GM18868 (cell line): ENCODE results near the gene PRDM16.

ENCODE experiments used
- ATAC-seq: cut with Tn5 transposase; IDR thresholded peaks from one replicate; pipeline ENCODE4 v1.9.1; 2021; ENCODE audit warnings: mild to moderate bottlenecking, moderate library complexity; ENCODE audit not compliant: unreplicated experiment

PRDM16 gene

DNA sequence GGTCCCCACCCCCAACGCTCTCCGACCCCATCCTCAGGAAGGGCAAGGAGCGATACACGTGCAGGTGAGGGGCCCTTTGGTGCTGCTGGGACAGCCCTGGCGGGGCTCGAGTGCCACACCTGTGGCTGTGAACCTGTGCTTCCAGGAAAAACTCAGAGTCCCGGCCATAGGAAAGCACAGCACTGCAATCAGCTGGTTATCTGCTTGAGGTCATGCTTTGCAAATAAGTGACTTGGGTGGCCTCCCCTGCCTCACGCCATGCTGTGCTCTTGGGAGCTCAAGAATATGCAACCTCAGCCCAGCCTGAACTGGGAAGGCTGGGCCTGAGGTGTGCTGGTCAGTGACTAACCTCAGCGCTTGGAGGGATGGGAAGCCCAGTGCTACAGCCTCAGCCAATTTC lies 348.9 kb downstream of the PRDM16 start:
- no peak for ATAC-seq

DNA sequence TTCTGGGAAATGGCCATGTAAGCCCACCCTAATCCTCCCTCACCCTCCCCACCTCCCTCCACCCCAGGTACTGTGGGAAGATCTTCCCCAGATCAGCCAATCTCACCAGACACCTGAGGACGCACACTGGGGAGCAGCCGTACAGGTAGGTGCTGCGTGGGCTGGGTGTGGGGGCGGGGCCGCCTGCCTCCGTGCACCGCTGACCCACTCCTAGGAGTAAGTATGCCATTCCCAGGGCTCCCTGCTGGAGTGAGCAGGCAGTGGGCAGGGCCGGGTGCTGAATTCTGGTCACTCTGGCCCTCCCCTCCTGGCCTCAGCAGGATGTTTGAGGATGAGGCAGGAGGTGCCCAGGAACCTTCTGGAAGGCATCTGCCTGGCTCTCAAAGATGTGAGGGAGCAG lies 349.6 kb downstream of the PRDM16 start:
- no peak for ATAC-seq

DNA sequence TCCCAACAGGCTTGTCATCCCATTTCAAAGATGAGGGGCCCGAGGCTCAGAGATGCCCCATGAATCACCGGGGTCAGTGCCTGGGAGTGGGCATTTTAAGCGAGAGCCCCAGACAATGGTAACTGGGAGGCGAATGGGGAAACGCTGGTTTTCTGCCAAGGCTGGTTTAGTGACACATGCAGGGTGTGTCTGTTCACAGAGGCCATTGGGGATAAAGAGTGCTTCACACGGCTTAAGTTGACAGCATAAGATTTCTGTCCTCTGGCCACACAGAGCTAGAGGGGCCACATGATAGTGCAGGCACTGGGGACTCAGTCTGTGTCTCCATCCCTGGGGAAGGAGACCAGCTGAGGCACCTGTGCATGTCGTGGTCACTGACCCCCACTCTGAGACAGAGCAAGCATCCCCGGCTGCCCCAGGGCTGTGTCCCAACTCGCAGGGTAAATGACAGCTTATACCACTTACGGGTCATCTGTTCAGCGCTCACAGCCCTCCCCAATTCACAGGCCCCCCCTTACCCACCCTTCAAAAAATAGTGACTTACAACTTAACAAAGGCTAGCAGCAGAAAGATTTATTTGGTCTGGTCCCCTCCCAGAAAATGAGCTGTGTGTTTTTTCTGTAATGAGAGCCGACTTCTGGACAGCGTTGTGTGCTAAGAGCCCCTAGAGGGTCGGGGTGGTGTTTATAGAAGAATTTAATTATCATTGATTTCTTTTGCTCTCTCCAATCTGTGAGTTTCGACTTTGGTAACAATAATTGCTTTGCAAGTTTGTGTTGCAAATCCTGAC lies 350.6 kb downstream of the PRDM16 start:
- no peak for ATAC-seq

DNA sequence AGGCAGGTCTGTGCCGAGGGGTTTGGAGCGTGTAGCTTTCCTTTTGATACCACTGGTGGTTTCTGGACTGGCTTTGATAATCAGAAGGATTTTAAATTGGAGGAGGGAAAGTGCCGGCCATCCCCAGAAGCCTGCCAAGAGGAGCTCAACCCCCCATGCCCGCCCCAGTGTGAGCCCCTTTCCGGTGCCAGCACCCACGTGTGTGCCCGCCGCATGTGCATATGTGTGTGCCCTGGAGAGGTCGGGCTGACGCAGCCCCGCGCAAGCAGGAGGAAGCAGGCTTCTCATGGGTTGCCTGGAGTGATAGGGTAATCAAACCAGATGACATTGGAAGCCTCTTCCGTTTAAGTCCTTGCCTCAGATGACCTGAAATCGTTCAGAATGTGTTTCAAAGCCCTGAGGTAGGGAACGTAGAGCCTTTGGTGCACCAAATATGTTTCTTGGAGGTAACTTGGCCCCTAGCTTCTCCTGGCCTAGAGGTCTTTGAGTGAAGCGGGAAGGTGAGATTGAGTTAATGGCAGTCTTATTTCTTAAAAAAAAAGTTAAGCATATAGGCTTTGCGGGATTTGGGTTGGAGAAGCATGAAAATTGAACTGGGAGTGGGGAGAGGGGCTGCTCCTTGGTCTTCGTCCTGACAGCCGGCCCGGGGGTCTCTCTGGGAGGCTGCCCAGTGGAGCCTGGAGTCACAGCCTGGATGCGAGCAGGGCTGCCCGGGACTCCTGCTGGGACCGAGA lies 351.4 kb downstream of the PRDM16 start:
- ATAC-seq, result no peak

DNA sequence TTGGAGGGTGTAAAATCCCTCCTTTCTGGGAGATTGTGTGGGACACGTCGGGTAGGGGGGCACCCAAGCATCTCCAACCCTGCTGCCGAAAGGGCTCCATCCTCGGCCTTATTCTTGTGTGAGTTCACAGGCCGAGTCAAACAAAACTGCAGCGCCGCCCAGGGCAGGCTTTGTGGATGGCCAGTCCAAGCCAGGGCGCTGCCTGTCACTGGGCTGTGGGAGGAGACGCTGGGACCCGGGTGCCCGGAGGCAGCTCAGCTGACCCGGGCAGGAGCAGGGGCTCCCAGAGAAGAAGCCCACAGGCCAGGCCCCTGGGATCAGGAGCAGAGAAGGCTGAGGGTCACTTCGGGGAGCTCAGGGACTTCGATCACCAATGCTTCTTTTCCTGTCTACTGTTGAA lies 353.6 kb downstream of the PRDM16 start:
- no peak for ATAC-seq

DNA sequence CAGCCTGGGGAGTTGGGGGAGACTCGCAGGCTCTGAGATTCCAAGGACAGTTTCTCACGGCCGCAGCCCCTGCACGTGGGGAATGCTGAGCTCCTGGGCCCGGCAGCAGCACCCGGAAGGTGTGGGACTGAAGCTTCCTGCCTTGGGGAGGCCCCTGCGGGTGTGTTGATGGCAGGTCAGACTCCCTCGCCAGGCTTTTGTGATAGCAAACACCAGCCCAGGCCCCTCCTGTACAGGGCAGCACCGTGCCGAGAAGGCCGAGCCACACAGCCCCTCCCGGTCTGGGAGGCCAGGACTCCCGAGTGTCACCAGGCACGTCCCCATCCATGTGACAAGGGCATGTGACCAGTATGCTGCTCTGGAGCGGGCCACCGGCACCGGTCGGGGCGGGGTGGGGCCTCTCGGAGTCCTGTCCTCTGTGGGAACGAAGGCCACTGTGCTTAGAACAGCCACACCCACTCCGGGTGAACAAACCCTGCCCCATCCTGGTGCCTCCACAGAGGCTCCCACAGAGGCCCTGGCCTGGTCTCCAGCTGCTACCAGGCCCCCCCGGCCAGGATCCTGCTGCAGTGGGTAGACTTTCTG lies 354.3 kb downstream of the PRDM16 start:
- no peak for ATAC-seq

DNA sequence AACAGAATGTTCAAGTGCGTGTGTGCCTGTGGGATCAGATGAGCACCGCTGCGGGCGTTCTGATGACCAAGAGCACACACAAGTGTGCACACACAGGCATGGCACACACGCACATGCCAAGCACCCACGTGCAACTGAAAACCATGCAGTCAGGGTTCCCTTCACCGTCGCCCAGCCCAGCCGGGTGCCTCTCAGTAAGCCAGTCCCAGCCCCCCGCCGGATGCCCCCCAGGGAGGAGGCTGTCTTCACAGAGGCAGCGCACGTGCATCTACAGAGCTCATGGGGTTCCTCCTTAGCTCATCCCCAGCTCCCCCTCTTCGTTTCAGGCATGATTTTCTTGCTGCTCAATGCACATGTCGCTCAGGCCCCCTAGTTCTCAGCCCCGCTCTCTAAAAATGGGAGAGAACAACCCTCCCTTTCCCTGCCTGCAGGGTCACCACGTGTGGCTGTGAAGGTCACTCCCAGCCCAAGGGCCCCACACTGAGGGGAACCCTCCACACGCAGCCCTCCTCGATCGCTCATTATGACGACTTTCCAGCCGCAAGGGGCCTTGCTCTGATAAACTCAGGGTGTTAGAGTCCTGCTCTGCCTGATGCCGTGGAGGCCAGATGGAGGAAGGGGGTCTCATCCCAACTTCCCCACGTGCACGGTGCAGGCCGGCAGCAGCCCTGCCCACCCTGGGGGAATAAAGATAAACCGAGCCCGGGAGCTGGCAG lies 355.1 kb downstream of the PRDM16 start:
- no peak for ATAC-seq

DNA sequence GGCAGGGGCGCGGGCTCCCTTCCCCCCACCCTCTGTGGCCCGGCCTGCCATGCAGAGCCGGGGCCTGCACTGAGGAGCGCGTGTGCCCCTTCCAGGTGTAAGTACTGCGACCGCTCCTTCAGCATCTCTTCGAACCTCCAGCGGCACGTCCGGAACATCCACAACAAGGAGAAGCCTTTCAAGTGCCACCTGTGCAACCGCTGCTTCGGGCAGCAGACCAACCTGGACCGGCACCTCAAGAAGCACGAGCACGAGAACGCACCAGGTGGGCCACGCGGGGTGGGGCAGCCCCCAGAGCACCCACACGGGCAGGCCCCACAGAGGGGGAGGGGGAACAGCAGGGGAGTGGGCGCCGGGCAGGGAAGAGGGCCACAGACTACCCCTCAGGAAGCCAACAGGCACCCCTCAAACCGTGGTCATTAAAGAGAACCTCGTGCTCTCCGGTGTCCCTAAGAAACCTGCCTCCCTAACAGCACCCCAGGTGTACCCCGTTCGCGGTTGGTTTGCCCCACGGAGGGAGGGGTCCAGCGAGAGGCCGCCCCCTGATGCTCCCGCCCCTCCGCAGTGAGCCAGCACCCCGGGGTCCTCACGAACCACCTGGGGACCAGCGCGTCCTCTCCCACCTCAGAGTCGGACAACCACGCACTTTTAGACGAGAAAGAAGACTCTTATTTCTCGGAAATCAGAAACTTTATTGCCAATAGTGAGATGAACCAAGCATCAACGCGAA lies 356.6 kb downstream of the PRDM16 start:
- ATAC-seq, result no peak

DNA sequence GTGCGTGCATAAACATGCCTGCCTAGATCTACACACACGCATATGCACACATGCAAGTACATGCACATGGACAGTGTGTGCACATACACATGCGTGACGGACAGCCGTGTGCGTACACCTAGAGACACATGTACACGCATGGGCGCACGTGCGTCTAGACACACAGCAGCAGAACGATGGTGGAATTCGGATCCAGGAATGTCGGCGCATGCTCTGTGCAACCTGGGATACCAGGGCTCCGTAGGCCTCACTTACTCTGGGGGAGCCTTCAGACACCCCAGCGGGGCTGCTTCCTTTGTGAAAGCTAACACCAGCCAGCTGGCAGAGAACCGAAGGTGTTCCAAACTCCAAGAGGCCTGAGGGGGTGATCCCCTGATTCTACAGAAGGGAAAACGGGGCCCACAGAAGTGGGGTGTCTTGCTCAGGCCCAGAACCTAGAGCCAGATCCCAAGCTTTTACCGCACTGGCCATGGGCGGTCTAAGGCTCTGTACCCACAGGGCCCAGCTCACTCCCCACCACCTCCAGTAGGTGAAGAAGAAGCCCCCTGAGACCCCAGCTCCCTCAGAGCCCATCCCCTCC lies 358.0 kb downstream of the PRDM16 start:
- ATAC-seq, result no peak

DNA sequence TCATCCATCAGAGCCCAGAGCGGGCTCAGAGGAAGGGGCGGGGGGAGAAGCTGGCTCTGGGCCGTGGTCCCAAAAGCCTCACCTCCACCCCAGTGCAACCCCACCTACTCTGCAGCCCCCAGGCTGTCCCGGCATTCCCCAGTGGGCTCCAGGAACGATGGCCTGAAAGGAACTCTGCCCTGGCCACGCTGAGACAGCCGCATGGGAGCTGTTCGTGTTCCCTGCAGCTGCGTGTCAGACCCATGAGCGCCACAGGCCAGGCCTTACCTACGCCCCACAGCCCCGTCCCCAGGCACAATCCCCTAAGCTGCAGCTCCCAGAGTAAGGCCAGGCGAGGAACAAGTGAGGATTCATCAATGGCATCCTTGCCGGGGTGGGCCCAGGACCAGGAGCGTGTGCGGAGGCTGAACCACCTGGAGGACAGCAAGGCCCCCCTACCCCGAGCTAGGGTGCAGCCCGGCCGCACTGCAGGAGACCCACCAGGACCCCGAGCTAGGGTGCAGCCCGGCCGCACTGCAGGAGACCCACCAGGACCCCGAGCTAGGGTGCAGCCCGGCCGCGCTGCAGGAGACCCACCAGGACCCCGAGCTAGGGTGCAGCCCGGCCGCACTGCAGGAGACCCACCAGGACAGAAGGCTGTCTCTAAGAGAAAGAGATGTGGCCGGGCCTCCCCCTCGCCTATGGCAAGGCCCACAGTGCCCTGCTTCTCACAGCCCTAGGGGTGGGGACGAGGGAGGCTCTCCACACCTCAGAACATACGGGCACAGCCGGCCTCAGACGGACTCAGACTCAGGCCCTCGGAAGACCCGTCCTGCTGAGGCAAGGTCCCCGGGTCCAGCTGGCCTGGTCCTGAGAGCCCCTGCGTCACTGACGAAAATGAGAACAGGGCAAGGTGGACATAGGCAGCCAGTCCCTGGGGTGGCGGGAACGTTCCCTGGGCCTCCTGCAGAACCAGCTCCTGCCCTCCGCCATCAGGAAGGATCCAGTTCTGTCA lies 359.0 kb downstream of the PRDM16 start:
- no peak for ATAC-seq

DNA sequence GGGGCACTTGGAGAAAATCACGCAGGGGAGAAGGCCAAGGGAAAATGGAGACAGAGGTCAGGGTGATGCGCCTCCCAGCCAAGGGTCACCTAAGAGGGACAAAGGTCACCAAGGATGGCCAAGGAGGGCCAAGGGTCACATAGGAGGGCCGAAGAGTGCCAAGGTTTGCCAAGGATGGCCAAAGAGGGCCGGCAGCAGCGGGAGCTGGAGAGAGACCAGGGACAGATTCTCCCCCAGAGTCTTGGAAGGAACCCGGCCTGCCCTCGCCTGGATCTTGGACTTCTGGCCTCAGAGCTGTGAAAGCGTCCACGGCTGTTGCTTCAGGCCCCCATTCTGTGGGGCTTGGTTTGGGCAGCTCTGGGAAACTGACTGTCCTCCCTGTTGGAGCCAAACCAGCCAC lies 359.9 kb downstream of the PRDM16 start:
- ATAC-seq, result no peak

DNA sequence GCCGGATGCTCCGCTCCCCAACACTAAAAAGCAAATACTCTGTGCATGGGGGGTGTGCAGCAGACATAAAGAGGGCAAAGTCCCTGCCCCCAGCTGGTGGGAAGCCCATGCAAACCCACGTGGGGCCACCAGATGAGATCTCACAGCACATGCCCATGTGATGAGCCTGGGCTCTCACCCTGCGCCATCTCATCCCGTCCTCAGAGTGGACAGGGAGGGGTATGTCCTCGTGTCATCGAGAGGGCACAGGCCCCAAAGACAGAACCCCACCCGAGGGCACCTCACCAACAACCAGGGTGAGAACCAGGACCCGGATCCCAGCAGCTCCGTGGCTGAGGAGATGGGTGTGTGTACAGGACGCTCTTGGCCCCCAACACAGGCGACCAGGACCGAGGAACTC lies 360.3 kb downstream of the PRDM16 start:
- no peak for ATAC-seq

DNA sequence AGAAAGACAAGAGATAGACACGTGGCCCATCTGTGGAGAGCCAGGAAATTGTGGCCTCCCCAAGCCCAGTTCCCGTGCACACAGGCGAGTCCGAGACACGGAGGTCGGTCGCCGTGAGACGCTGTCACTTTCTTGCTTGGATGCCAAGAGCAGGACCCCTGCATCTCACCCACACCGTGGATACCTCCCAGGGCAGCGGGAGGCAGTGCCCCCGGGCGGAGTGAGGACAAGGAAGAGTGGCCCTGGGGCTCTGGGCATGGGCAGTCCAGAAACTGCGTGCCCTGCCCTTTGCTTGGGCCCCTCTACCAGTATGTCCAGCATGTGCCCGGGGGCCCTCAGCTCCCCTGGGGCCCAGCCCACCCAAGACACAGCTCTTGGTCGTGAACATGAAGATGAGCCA lies 360.8 kb downstream of the PRDM16 start:
- ATAC-seq, result no peak

DNA sequence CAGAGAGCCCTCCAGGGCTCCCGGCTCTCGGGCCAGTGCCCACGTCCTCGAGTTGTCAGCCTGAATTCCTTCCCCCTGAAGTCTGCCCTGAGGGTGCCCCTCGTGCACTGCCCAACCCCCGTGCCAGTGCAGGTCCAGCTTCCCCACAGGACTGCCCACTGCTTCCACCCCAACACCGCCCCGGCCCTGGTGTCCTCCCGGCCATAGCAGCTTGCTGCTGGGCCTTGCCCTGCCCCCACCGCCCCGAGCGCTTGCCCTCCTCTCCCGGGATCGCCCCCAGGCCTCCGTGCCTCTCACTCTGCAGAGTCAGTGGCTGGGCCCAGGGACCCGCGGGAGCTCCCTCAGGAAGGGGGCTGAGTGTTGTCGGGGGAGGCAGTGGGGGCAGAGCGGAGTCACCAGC lies 361.4 kb downstream of the PRDM16 start:
- no peak for ATAC-seq

DNA sequence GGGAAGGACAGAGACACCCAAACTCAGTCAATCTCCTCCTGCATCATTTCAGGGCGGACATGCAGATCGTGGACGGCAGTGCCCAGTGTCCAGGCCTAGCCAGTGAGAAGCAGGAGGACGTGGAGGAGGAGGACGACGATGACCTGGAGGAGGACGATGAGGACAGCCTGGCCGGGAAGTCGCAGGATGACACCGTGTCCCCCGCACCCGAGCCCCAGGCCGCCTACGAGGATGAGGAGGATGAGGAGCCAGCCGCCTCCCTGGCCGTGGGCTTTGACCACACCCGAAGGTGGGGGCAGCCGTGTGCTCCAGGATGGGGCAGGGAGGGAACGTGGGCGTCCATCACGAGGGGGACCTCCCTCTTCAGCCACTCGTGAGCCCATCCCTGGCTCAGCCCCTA lies 361.8 kb downstream of the PRDM16 start:
- ATAC-seq, result no peak

DNA sequence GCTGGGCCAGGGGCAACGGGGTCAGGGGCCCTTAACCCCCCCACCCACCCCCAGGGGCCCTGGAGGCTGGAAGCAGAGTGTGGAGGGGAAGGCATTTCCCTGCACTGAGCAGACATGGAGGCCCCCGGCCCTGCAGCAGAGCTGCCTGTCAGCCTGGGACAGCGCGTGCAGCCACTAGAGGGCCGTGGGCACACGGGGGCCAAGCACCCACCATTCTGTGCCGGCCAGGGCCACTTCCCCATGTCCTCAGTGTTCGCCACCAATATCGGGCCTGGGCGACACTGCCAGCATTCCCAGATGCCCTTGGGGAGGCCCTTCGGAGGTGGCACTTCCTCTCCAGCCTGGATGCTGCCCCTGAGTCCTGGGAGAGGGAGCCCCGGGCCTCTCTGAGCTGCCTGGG lies 362.3 kb downstream of the PRDM16 start:
- no peak for ATAC-seq

DNA sequence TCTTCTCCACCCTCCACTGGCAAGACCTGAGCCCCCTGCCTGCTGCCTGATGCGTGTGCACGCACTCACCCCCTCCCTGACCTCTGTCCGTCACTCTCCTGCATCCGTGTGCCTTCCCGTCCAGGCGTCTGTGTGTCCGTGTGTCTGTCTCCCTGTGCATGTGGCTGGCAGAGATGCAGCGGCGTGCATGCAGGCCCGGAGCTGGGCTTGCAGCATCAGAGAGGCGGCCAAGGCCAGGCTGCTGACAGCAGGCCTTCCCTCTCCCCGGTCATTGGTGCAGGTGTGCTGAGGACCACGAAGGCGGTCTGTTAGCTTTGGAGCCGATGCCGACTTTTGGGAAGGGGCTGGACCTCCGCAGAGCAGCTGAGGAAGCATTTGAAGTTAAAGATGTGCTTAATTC lies 362.7 kb downstream of the PRDM16 start:
- no peak for ATAC-seq

DNA sequence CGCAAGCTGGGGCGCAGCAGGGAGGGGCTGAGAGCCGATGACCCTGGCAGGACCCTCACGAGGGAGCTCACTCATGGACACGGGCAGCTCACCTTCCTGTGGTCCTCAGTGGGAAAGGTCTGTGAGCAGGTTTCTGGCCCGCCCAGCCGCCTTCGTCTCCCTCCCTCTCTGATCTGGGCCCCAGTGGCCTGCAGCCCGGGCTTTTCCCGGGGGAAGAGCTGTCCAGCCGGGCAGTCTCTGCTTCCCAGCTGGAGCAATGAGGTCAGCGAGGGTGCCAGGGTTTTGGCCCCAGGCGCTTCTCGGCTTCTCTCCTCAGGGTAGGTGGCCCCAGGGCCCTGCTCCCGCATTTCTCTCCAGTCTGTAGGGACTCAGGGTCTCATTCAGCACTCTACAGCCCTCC lies 363.3 kb downstream of the PRDM16 start:
- no peak for ATAC-seq

DNA sequence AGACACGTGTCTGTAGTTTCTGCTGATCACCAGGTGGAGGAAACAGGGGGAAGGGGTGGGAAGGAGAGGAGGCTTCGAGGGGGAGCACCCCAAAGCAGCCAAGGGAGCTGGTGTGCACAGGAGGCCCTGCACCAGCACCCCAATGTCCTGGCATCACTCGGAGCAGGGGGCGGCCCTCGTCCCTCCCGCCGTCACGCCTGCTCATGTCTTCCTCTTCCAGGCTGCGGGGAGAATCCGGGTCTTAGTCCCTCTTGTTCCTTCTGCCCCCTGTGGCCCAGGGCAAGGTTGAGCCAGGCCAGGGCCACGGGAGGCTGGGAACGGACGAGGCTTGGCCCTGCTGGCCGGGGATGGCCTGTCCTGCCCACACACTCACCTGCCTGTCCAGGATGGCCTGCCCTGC lies 364.1 kb downstream of the PRDM16 start:
- ATAC-seq, result no peak
